Stimulated activated CD8-positive, alpha-beta memory T cell treated with anti-CD3 and anti-CD28 coated beads, Interleukin-12 subunit alpha, Interleukin-12 subunit beta, amount 100 ng/mL, for 24 hours (primary cell): Measurements from ENCODE around the gene ONECUT1.

Source experiments
- DNase-seq: peaks from one replicate; pipeline ENCODE4 v3.0.0-alpha.2; 2020; ENCODE audit errors: extremely low read depth

ONECUT1 gene

DNA sequence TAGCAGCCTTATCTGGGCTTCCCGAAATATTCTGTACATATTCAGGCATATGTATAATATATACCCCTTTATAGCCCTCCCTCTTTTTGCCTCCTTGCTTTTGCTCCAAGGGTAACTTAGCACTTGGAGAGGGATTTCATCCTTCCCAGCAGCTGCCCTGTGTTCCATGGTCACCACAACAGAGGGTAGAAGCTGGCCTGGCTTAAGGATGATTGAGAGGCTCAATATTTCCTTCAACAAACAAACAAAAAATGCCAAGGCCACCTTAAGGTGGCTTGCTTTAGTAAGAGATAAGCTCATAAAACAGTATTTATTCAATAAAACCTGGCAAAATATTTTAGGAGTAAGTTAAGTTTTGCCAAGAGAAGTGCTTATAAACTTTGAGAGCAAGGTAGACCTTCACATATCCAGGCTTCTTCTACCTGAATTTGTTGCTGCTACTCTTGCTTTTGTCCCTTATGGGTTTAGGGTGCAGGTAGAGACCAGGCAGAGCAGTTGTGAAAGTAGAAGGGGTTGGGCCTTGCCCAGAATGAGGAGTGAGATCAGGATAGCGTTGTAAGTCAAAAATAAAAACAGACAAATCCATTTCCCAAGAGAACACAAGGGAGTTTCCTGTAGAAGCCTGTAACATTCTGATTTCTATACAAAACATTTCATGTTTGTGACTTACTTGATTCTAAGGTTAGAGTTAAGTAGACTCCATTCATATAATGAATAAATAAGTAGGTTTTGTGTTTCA, 58.2 kb downstream of the ONECUT1 start:
- DNase-seq, result no peak

DNA sequence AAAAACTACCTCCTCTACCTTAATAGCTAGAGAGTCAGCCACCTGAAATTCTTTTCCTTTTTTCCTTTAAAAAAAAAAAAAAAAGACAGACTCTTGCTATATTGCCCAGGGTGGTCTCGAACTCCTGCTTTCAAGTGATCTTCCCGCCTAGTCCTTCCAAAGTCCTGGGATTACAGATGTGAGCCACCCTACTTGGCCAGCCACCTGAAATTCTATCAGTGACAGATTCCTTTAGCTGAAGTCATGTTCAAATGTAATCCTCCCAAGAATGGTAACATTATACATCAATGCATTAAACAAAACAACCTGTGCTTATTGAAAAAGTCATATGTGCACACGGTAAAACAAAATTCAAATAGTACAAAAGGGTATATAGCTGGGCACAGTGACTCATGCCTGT, 59.1 kb downstream of the ONECUT1 start:
- no peak for DNase-seq

DNA sequence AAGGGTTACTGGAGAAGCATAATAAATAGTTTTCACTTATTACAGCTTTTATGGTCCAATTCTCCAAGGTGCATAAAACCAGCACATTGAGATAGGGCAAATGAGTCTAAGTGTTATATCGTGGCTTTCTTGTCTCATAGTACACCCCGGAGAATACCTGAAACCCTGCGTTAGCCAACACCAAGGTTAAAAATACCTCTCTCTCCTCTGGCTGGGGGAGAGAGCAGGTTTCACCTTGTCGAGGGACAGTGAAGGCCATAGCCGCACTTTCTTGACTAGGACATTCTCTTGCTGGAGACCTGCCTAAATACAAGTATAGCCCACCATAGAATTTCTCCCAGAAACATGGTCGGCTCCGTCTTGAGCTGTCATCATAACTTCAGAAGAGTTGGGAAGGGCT, 59.5 kb downstream of the ONECUT1 start:
- no peak for DNase-seq

DNA sequence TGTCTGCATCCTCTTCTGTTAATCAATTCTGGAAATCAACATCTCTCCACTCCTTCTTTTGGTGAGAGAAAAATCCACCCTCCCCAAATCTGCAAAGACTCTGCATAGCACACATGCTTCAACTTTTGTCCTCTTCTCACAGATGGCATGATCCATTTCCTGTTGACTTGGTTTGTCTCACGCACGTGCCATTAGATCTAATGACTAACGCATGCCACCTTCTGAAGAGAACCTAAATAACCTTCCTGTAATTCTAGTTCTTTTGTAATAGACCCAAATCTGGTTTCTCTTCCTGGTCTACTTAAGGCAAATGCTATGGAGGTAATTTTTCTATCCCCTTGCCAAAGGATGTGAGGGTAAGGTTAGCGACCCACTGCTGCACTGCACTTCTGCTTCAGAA, 60.0 kb downstream of the ONECUT1 start:
- DNase-seq, result no peak

DNA sequence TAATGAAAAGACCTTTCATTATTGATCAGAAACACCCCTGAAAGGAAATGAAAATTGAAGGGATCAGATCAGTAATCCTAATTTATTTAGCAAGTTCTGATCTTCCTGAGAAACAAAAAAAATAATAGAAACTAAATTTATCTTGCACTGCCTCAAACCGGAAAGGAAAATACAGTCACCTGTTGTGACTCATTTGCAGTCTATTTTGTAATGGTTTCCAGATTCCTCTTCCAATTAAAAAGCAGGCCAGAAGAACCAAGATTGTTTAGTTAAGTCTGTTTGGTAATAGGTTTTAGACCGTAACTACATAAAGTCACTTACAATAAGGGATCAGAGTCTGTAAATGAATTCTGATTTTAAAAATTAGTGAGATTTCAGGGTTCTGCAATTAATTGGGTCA, 61.2 kb downstream of the ONECUT1 start:
- no peak for DNase-seq

DNA sequence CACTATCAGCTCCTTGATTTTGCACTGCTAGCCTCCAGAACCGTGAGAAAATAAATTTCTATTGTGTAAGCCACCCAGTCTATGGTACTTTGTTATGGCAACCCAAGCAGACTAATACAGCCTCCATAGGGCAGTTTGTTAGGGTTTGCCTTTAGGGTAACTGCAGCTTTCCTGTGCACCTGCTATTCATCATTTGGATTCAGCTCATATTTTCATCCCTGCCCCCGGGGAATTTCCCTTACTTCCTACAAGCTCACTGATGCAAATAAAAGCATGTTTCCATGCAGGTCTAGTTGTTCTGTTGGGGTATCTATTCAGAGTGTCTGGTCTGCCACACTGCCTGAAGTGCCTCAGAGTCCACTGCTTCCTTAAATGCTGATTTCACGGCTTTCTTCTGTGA, 62.3 kb downstream of the ONECUT1 start:
- no peak for DNase-seq

DNA sequence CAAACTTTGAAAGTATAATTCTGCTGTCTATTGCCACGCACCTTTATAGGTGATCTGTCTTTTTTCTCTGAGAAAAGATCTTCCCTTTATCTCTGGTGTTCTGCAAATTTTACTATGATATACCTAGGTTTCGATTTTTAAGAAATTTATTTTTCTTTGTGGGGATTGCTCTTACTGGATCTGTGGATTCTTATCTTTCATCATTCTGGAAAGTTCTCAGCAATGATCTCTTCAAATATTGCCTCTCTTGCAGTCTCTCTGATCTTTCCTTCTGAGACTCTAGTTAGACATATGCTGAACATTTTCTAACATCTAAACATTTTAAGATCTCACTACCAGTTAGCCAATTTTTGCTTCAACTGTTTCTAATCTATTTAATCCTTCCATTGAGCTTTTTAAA, 63.9 kb downstream of the ONECUT1 start:
- DNase-seq, result no peak

DNA sequence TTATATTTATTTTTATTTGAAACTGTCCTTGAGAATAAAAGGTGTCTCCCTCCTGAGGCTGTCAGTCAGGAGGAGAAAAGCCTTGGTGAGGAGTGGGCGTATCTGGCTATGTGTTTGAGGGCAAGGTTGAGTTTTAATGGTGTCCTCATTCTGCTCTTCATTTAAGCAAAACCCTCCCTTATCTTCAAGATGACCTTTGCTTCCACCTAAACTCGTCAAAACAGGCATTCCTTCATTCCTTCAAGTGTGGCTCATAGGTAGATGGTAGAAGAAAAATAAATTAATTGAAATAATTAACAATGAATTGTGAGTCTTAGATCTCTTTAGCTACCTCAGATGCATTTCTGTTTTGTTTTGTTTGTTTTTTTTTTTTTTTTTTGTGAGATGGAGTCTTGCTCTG, 71.6 kb downstream of the ONECUT1 start:
- DNase-seq, result no peak

DNA sequence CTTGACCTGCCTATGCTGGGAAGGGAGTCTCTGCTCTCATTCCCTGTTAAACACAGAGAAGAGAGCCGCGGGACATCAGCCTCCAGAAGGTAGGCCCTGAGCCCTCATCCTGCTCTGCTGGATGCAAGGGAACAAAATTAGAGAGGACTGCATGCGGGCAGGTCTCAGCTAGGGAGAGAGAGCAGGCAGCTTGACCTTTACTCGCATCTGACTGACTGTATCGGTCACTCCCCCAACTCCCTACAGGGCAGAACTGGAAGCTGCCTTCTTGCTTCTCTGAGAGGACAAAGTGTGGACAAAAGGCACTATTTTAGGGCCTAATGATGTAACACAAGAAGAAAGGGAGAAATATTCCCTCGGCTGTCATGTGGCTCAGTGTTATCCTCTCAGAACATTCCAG, 72.2 kb downstream of the ONECUT1 start:
- DNase-seq, result no peak

DNA sequence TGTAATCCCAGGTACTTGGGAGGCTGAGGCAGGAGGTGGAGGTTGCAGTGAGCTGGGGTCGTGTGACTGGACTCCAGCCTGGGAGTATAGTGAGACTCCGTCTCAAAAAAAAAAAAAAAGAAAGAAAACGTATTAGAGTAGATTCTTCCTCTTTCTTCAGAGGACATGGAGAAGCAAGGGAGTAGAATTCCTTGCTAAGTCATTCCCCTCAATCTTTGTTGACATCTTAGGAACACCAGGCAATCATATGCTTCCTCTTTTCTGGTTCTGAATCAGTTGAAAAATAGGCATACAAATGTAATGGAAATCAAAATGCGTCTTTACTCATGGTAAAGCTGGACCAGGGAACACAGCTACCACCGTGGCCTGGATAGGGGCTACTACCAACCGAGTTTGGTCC, 72.7 kb downstream of the ONECUT1 start:
- DNase-seq, result no peak

DNA sequence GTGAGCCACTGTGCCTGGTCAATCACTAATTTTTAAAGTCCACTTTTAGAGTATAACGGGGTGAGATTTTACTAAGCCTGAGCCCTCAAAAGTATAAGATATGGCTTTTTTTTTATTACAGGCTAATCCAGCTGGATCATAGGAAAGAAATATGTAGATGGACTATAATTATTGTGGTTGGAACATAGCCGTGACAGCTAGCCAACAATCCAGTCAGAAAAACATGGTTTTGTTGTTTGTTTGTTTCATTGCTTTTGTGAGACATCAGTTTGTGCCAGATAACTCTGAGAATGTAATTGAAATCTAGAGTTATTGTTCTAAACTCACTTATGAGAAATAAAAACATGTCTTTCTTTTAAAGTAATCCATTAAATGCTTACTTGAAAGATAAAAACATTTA, 73.6 kb downstream of the ONECUT1 start:
- no peak for DNase-seq

DNA sequence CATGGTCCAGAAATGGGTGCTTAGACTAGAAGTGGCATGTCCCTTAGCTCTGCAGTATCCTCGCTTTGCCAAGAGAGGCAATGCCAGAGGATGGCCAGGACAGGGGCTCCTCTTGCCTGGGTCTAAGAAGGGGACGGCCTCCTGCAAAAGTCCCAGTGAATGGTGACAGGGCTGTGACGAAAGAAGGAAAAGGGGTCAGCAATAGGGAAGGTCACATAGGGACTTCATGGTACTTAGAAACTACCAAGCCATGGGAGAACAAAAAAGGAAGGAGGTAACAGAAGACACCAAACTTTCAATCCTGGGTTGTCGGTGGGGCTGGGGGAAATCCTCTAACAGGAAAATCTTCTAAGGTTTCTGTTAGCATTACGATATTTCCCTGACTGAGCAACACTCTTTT, 74.7 kb downstream of the ONECUT1 start:
- DNase-seq, result no peak

DNA sequence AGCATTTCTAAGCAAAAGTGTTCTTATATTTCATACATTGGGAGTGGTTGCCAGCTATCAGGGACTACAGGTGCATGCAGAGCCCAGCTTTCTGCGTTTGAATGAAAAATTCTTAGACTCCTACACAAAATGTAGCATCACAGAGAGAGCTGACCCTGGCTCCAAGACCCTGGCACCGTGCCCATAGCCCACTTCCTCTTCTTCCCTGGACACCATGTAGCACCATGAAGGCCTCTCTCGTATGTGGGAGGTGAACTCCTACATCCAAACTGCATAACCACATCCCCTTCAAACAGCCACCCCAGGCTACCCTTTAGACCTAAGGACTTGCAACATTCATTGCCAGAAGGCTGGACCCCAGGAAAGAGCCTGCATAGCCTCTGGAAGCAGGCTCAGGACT, 75.2 kb downstream of the ONECUT1 start:
- no peak for DNase-seq

DNA sequence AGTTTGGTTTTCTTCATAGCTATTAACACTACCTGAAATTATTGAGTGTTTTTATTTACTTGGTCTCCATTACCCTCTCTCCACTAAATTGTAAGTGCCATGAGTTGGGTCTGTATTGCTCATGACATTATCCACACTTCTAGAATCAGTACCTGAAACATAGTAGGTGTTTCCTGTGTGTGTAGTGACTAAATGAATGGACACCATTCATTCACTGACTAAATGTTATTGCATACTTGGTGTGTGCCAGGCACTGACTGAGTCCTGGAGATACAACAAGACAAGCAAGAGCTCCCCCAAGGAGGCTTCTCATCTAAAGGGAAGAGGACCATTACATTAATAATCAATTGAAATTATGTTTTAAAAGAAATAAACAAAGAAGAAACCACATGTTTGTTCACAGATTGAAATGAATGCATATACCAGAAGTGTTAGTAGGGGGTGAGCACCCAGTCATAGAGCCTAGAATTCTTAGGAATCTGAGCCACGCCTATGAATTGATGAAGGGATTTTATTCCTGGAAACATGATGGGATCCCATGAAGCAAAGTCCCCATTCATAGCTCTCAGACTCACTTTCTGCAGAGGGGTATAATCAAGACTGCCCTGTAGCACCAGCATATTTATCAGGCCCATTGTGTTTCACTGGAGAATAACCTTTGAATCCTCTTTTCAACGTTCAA, 79.3 kb downstream of the ONECUT1 start:
- no peak for DNase-seq

DNA sequence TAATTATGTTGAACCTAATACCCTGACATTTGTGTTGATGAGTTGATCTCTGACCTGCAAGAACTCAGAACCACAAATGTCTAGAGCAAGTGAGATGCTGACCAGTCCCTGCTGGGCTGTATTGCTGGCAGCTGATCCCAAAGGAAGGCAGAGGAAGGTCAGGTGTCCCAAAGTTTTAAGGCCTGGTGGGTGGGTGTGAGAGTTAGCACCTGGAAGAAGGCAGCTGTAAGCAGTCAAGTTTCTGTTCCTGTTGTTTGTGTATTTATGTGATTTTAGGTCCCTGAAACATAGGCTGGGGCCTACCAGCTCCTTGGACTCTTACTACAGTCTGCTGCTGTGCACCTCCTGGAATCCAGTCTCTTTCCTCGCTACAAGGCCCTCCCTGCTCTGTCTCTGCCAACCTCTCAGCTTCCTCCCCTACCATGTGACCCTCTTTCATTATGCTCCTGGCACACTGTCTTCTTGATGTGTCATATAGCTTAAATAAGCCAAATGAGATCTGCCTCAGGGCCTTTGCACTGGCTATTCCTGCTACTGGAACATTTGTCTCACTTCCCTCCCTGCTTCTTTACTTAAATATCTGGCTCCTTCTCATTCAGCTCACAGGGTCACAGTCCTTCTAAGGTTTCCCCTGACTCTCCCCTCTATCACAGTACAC, 80.0 kb downstream of the ONECUT1 start:
- DNase-seq, result no peak

DNA sequence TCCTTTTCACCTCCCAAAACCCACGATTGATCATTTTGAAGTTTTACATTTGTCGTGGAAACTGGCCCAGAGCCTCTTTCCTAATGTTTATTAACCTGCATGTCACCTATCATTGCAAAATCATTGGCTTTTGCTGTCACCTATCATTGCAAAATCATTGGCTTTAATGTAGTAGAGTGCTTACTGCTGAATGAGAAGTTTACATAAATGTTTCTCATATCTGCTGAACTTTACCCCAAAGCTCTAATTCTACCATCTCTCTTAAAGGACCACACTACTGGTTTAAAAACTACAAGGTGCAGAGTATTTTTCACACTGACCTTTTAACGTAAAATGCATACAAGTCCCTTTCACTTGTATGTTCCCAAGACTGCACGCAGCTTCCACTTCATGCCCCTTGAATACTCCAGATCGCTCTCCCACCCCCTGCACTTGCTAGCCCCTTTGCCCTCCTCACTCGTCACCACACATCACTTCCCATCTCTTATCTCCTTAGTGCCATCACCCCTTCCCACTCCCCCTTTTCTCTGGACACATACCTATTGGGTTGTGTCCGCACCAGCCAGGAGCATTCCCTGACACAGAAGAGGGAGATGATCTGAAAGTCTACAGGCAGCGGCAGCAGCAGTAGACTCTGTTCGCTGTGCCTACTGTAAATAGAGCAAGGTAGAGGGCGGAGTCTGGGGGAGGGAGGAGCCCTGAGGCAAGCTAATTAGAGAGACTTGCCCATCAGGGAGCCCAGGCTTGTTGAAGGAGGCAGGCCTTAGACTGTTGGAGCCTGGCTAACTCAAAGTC, 80.8 kb downstream of the ONECUT1 start:
- DNase-seq, result no peak
